SK-N-MC (cell line): ENCODE measurements around the gene ADAP1.

Experiments used
- DNase-seq: peaks from one replicate; pipeline ENCODE4 v3.0.0-alpha.2; 2011; ENCODE audit warnings: low read depth, low spot score
- H3K27ac ChIP-seq: fragments of 200-600 bp; sonication (generic); 2 replicates; pipeline ENCODE4 v1.5.1; 2016; ENCODE audit warnings: mixed run types
- H3K36me3 ChIP-seq: fragments of 200-600 bp; sonication (generic); 2 replicates; pipeline ENCODE4 v1.6.1; 2017; ENCODE audit warnings: antibody characterized with exemption, low read length, mixed read lengths; ENCODE audit not compliant: insufficient read depth
- H3K4me3 ChIP-seq: fragments of 200-600 bp; sonication (generic); 2 replicates; pipeline ENCODE4 v1.5.1; 2016
- H3K9ac ChIP-seq: fragments of 200-600 bp; sonication (generic); 2 replicates; pipeline ENCODE4 v1.8.0; 2017; ENCODE audit warnings: mixed run types, mixed read lengths; ENCODE audit not compliant: insufficient read length
- H3K9me3 ChIP-seq: fragments of 200-600 bp; sonication (generic); 2 replicates; pipeline ENCODE4 v1.6.1; 2017; ENCODE audit warnings: low read depth, mild to moderate bottlenecking, antibody characterized with exemption, low read length, moderate library complexity, mixed read lengths
- EZH2 ChIP-seq: fragments of 200-600 bp; sonication (generic); IDR thresholded peaks from one replicate; pipeline ENCODE4 v1.6.1; 2017; ENCODE audit warnings: antibody characterized with exemption
- FOXP2 ChIP-seq: optimal IDR thresholded peaks from 2 replicates; pipeline ENCODE3; 2011; ENCODE audit warnings: mild to moderate bottlenecking, moderate library complexity; ENCODE audit not compliant: insufficient read depth; ENCODE audit errors: extremely low read length, control extremely low read depth
- POLR2AphosphoS5 ChIP-seq: IDR thresholded peaks from 2 replicates; pipeline ENCODE4 v1.6.1; 2012; ENCODE audit warnings: mild to moderate bottlenecking, low read depth, low read length, borderline replicate concordance

Gene ADAP1

DNA sequence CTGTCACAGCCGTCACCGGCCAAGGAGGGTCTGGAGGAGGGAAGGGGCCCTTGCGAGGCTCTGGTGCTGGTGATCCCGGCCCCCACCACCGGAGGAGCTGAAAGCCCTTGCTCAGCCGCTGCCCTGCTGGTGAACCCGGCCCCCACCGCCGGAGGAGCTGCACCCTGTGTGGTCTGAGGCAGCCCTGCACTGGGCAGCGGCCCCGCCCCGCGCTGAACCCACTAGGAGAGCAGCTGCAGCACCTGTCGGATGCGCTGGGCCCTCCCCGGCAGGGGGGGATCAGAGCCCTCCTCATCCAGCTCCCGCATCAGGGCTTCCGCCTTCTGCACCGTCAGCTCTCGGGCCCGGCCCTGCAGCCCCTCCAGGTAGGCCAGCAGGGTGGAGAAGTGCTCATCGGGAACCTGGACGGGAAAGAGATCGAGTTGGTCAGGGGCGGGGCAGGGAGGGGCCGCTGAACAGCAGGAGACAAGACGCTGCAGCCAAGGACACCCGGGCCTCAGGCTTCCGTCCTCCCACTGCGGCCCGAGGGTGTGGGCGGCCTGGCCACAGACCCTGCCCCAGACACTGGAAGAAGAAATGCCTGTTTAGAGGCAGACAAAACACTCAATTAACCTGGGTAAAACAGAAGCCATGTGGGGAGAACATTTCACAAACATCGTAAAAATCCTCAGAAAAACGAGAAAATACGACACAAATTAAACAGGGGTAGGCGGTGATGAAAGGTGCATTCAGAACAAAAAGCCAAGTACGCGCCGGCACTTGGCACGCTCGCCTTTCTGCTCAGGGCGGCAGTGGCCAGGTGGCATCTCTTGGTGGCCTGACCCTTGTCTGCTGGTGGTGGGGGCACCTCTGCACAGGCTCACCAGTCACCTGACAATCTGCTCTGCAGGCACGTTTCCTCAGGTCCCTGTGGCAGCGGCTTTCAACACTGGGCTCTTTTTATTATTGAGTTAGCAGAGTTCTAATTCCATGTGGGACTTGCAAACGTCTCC lies 43.2 kb upstream of the ADAP1 start:
- no peaks in the 10 kb centered on the region for H3K36me3 ChIP-seq
- TF ChIP-seq POLR2AphosphoS5 (no peak), FOXP2 (no peak), EZH2 (no peak)
- H3K27ac ChIP-seq = 0 out of 2 replicates have a peak overlapping the region, but pooled peaks have one; percentile 19
- no peak overlapping the region for H3K4me3 ChIP-seq
- H3K9ac ChIP-seq = no peak overlapping the region
- H3K9me3 ChIP-seq = no peaks in the 10 kb centered on the region
- no peak for DNase-seq

GRCh38 chr7:996079-996872 lies 41.8 kb upstream of the ADAP1 start:
- Histone ChIP-seq H3K9me3 (no peaks in the 10 kb centered on the region), H3K27ac (no peak overlapping the region), H3K9ac (no peak overlapping the region), H3K36me3 (no peaks in the 10 kb centered on the region), H3K4me3 (no peak overlapping the region)
- TF ChIP-seq EZH2 = no peak
- TF ChIP-seq FOXP2 = no peak
- TF ChIP-seq POLR2AphosphoS5 = no peak
- no peak for DNase-seq

GRCh38 chr7:995571-995970 lies 41.1 kb upstream of the ADAP1 start:
- H3K4me3 ChIP-seq = no peak overlapping the region
- H3K36me3 ChIP-seq = no peaks in the 10 kb centered on the region
- H3K9ac ChIP-seq = no peak overlapping the region
- no peak overlapping the region for H3K27ac ChIP-seq
- TF ChIP-seq FOXP2 (no peak), EZH2 (no peak), POLR2AphosphoS5 (no peak)
- no peaks in the 10 kb centered on the region for H3K9me3 ChIP-seq
- DNase-seq = no peak

DNA sequence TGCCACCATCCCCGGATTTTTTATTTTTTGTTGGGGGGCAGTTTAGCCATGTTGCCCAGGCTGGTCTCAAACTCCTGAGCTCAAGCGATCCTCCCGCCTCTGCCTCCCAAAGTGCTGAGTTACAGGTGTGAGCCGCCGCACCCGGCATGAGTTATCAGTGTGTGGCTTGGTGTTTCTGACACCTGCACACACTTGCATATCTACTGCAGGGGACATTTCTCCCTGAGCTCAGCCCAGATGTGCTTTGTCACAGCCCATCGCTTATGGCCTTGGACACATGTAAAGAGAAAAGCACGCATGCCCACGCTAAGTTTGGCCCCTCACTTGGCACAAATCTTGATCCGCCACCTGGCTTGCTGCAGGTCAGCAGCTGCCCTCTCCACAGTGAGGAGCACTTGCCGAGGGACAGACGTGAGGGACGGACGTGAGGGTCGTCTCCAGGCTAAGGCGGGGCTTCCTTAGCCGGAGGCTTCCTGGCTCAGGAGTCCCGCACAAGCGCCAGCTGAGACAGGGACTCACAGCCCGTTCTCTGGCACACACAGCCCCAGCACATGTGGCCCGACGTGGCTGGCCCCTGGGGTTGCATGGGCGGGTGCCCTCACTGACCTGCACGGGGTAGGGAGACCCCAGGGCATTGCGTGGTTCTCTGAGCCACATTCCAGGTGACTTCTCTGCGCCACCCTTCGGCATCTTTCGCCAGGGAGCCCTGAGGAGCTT lies 40.3 kb upstream of the ADAP1 start:
- no peaks in the 10 kb centered on the region for H3K36me3 ChIP-seq
- H3K9me3 ChIP-seq = no peaks in the 10 kb centered on the region
- no peak overlapping the region for H3K9ac ChIP-seq
- H3K27ac ChIP-seq = no peak overlapping the region
- no peak for DNase-seq
- TF ChIP-seq FOXP2 (no peak), EZH2 (no peak), POLR2AphosphoS5 (no peak)
- H3K4me3 ChIP-seq = no peak overlapping the region

- no peak overlapping the region for H3K4me3 ChIP-seq
- no peak overlapping the region for H3K27ac ChIP-seq
- no peak for DNase-seq
- no peak overlapping the region for H3K9ac ChIP-seq
- TF ChIP-seq EZH2 (no peak), FOXP2 (no peak), POLR2AphosphoS5 (no peak)
- H3K9me3 ChIP-seq = no peaks in the 10 kb centered on the region
- no peaks in the 10 kb centered on the region for H3K36me3 ChIP-seq
Measured at GRCh38 chr7:992709-993607, 38.5 kb upstream of the ADAP1 start.

DNA sequence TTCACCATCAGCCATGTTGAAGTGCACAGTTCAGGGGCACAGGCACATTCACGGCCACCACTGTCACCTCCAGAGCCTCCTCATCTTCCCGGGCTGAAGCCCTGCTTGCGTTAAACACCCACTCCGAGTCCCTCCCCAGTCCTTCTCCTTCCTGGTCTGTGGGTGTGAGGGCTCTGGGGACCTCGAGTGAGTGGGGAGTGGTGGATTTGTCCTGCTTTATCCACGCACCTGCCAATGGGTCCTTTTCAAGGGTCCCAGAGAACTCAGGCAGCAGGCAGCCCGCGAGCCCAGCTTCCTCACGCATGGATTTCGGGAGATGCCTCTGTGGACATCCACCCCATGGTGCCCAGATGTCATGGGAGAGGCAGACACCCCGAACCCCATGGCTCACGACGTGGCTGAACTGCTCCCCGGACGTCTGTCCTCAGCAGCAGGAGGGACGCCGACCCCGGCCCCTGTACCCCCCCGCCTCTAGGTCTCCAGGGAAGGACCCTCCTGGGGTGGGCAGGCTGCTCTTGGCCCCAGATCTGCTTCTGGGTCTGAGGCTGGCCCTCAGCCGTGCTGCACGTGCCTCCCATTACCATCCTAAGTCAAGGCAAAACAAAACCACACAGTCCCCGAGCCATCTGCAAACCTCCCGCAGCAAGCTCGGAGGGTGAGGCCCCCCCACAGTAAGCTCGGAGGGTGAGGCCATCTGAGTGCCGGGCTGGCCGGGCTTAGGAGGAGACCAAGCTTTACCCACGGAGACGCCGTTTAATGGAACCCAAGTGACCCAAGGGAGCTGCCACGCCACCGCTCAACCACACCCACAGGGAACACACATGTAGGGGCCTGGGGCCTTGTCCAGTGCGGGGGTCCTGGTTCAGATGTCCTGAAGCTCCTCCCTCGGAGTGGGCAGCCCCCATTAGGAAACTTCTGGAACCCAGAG lies 37.5 kb upstream of the ADAP1 start:
- H3K9me3 ChIP-seq = no peaks in the 10 kb centered on the region
- no peak overlapping the region for H3K27ac ChIP-seq
- H3K9ac ChIP-seq = no peak overlapping the region
- TF ChIP-seq EZH2 (no peak), FOXP2 (no peak), POLR2AphosphoS5 (no peak)
- no peak overlapping the region for H3K4me3 ChIP-seq
- H3K36me3 ChIP-seq = no peaks in the 10 kb centered on the region
- no peak for DNase-seq

DNA sequence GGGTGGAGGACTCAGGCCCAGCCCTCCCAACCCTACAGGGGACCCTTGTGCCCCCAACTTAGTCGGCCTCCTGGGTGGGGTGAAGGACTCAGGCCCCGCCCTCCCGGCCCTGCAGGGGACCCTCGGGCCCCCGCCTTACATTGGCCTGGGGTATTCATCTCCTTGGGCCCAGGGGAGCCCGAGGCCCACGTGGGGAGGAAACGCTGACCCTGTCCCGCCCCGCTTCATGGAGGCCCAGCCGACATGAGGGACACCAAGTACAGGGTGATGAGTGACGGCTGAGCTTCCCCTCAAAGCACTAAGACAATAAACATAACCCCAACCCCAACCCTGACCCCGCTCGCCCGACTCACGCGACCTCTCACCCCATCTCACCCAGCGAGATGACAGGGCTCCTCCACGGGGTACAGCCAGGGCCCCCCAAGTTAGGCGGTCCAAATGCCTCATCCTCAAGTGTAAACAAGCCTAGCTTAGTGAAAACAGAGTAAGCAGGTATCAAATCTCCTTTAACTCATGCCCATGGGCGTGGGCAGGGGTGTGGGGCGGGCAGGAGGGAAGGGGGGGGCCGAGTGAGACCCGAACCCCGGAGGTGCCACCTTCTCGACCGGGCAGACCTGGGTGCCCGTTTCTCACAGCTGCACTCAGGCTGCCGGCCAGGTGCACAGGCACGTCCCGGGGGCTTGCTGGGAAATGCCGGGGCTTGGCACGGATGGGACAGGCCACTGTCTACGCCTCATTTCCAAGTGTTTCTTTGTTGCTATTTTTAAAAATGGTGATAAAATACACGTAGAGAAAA lies 36.7 kb upstream of the ADAP1 start:
- Histone ChIP-seq H3K27ac (no peak overlapping the region), H3K9ac (no peak overlapping the region)

More for the DNA sequence above, 36.7 kb upstream of the ADAP1 start:
- DNase-seq = no peak
- no peaks in the 10 kb centered on the region for H3K36me3 ChIP-seq
- TF ChIP-seq POLR2AphosphoS5 = no peak
- no peak for TF ChIP-seq EZH2
- no peak for TF ChIP-seq FOXP2
- H3K9me3 ChIP-seq = no peaks in the 10 kb centered on the region
- no peak overlapping the region for H3K4me3 ChIP-seq
